BLaER1 treated with 17β-estradiol and CSF1 and Interleukin-3, amounts not matched to agents 10 nM and 100 nM (cell line): ENCODE results near the gene RRBP1.

Experiments
- H3K27ac ChIP-seq, 11 experiments: shearing (Covaris generic); formaldehyde crosslinking; 2 replicates each; pipeline ENCODE4 v1.8.1; 2022
- H3K27me3 ChIP-seq, 11 experiments: shearing (Covaris generic); formaldehyde crosslinking; 2 replicates each; pipeline ENCODE4 v1.8.1; 2022
- H3K36me3 ChIP-seq, 11 experiments: shearing (Covaris generic); formaldehyde crosslinking; 2 replicates each; pipeline ENCODE4 v1.8.1; 2022
- H3K4me1 ChIP-seq, 10 experiments: shearing (Covaris generic); formaldehyde crosslinking; 2 replicates each; pipeline ENCODE4 v1.8.1; 2022
- H3K4me2 ChIP-seq, 11 experiments: shearing (Covaris generic); formaldehyde crosslinking; 2 replicates each; pipeline ENCODE4 v1.8.1; 2022
- H3K4me3 ChIP-seq, 10 experiments: shearing (Covaris generic); formaldehyde crosslinking; 2 replicates each; pipeline ENCODE4 v1.8.1; 2022
- H3K9ac ChIP-seq, 11 experiments: shearing (Covaris generic); formaldehyde crosslinking; 2 replicates each; pipeline ENCODE4 v1.8.1; 2022
- H3K9me3 ChIP-seq, 11 experiments: shearing (Covaris generic); formaldehyde crosslinking; replicated peaks in 1 of 11; 2 replicates each; pipeline ENCODE4 v1.8.1; 2022
- H4K20me1 ChIP-seq, 11 experiments: shearing (Covaris generic); formaldehyde crosslinking; 2 replicates each; pipeline ENCODE4 v1.8.1; 2022
- Cebpa-rat ChIP-seq, 11 experiments: shearing (Covaris generic); IDR thresholded peaks; 2 replicates each; pipeline ENCODE4 v1.8.1; 2022

RRBP1 gene

DNA sequence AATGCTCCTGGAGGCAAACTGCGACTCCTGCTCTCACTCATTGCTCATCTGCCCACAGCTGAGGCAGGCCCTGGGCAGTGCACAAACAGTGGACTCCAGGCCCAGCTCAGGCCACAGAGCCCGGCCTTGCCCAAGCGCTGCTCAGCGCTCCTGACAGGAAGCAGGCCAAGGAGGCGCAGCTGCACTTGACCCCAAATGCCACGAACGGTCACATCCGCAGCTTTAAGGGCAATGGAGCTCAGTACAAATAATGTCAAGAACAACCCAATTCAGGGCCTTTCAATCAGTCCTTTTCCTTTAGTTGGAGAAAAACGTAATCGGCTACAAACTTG lies 33.8 kb downstream of the RRBP1 start:
- no peaks in the 10 kb centered on the region; a peak in 1 of 22 replicates for H3K36me3 ChIP-seq
- peaks cover 99 to 100% (median 100%) of the 10 kb centered on the region in 10 experiments for H3K4me1 ChIP-seq
- H3K9me3 ChIP-seq = no peaks in the 10 kb centered on the region
- peaks cover 0 to 99% (median 46%) of the 10 kb centered on the region in 11 experiments; a peak in 15 of 22 replicates for H4K20me1 ChIP-seq
- H3K27me3 ChIP-seq = no peaks in the 10 kb centered on the region
- H3K4me2 ChIP-seq = peak overlapping the region; percentile 73 to 94 (median 85)
- H3K4me3 ChIP-seq = peak overlapping the region in 6 of 10 experiments; percentile 17 to 42 (median 31); a peak in 6 of 20 replicates
- TF ChIP-seq Cebpa-rat (IDR thresholded peaks at IDR 0.05) = no peak
- peak overlapping the region; percentile 23 to 97 (median 91); a peak in 20 of 22 replicates for H3K27ac ChIP-seq
- peak overlapping the region; percentile 42 to 85 (median 74); a peak in 19 of 22 replicates for H3K9ac ChIP-seq

DNA sequence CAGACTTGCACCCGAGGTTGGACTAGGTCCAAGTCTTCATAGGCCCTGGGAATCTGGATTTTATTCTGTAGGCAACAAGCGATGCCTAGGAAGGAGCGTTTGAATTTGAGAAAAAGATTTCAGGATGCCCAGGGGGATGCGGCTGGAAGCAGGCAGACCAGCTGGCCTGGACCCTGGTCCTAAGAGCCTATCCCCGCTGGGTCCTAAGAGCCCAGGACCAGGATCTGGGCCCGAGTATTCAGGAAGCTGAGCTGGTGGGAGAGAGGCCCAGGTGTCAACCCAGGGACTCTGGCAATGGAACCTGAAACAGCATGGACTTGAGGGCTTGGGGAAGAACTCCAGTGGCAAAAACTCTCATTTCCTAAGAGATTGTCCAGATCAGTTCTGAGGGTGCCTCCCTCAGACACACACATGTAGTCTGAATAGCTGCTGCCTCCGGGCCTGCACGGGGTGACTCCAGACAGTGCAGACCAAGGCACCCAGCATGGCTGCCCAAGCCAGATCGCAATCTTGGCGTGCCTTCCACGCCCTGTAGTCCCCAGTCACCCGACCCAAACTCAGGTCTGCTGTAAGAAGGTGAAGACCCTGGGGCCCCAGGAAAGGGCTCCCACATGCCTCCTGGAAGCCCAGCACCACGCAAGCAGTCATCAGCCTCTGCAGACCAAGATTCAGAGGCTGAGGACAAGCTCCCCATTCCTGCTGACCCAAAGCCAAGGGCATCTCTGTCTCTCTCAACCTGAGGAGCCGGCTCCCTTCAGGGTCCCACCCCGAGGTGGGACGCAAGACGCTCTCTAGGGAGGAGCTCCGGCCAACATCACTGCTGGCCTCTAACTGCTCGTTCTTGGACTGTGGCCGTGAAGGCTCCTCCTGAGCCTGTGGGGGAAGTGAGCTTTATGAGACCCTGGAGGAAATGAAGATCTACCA lies 34.4 kb downstream of the RRBP1 start:
- Histone ChIP-seq H3K27ac (peak overlapping the region; percentile 18 to 97 (median 91); a peak in 20 of 22 replicates), H3K27me3 (no peaks in the 10 kb centered on the region), H3K9ac (peak overlapping the region; percentile 42 to 85 (median 74); a peak in 19 of 22 replicates), H3K9me3 (no peaks in the 10 kb centered on the region), H3K36me3 (peaks cover 0 to 6% (median 3%) of the 10 kb centered on the region in 11 experiments; a peak in 16 of 22 replicates), H3K4me3 (peak overlapping the region in 5 of 10 experiments; percentile 17 to 42 (median 28); a peak in 5 of 20 replicates), H3K4me1 (peaks cover 98 to 100% (median 100%) of the 10 kb centered on the region in 10 experiments), H3K4me2 (peak overlapping the region; percentile 73 to 94 (median 85)), H4K20me1 (peaks cover 0 to 99% (median 47%) of the 10 kb centered on the region in 11 experiments; a peak in 17 of 22 replicates)
- no peak for TF ChIP-seq Cebpa-rat (IDR thresholded peaks at IDR 0.05)

DNA sequence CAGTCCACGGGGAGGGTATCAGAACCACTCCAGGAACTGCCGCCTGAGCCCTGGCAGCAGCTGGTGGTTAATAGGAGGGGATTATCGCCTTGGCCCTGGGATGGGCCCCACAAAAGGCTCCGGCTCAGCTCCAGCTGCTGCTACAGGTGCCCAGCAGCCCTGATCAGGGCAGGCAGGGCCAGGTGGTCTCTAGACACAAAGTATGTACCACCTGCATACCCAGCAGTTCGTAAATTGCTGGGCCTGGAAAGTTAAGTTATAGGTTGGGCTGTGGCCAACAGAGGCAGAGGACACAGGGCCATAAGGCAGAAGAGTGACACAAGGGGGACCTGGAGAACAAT lies 35.1 kb downstream of the RRBP1 start:
- Histone ChIP-seq H3K4me2 (peak overlapping the region; percentile 73 to 94 (median 85)), H3K27ac (peak overlapping the region in 10 of 11 experiments; percentile 9 to 97 (median 92); a peak in 18 of 22 replicates), H3K9ac (peak overlapping the region in 9 of 11 experiments; percentile 1 to 85 (median 76); a peak in 16 of 22 replicates), H3K27me3 (no peaks in the 10 kb centered on the region), H3K36me3 (peaks cover 4 to 13% (median 11%) of the 10 kb centered on the region in 11 experiments; a peak in 19 of 22 replicates), H3K9me3 (no peaks in the 10 kb centered on the region), H3K4me3 (no peak overlapping the region; a peak in 1 of 20 replicates), H4K20me1 (peaks cover 0 to 99% (median 43%) of the 10 kb centered on the region in 11 experiments; a peak in 17 of 22 replicates), H3K4me1 (peaks cover 91 to 100% (median 100%) of the 10 kb centered on the region in 10 experiments)
- TF ChIP-seq Cebpa-rat (IDR thresholded peaks at IDR 0.05) = no peak

DNA sequence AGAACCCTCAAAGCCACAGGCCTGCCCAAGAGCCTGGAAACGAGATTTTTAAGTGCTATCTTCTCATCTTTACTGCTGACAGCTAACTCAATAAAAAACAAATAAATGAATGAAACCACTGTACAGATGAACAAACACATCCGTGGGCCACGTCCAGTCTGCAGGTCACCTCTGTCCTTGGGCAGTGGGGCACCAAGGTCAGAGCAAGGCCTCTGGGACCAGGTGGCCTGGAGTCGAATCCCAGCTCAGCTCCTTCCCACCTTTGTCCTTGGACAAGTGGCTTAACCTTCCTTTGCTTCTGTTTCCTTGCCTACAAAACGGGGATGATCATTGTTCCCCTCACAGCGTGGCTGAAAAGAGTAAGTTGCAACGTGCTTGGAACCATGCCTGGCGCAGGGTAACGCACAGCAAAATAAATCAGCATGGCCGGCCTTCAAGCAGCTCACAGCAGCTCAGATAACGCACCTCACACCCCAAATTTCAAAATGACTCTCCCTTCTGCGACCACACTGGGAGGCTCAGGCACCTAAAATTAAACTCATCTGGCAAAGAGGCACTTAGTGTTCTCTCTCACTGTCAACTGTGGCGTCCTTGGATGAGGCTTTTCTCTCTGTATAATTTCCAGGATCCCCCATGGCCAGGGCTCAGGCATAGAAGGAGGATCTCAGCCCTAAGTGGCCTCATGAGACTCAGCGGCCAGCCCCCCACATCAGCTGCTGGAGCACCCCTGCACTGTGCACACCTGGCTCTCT lies 35.7 kb downstream of the RRBP1 start:
- Histone ChIP-seq H3K9ac (peak overlapping the region in 9 of 11 experiments; percentile 1 to 85 (median 76); a peak in 17 of 22 replicates), H3K4me2 (peak overlapping the region; percentile 73 to 94 (median 85)), H4K20me1 (peaks cover 0 to 99% (median 40%) of the 10 kb centered on the region in 11 experiments; a peak in 17 of 22 replicates), H3K36me3 (peaks cover 9 to 18% (median 16%) of the 10 kb centered on the region in 11 experiments; a peak in 21 of 22 replicates), H3K4me1 (peaks cover 86 to 100% (median 100%) of the 10 kb centered on the region in 10 experiments), H3K27me3 (no peaks in the 10 kb centered on the region), H3K9me3 (no peaks in the 10 kb centered on the region), H3K4me3 (no peak overlapping the region), H3K27ac (peak overlapping the region in 10 of 11 experiments; percentile 9 to 97 (median 92); a peak in 18 of 22 replicates)
- TF ChIP-seq Cebpa-rat (IDR thresholded peaks at IDR 0.05) = no peak

DNA sequence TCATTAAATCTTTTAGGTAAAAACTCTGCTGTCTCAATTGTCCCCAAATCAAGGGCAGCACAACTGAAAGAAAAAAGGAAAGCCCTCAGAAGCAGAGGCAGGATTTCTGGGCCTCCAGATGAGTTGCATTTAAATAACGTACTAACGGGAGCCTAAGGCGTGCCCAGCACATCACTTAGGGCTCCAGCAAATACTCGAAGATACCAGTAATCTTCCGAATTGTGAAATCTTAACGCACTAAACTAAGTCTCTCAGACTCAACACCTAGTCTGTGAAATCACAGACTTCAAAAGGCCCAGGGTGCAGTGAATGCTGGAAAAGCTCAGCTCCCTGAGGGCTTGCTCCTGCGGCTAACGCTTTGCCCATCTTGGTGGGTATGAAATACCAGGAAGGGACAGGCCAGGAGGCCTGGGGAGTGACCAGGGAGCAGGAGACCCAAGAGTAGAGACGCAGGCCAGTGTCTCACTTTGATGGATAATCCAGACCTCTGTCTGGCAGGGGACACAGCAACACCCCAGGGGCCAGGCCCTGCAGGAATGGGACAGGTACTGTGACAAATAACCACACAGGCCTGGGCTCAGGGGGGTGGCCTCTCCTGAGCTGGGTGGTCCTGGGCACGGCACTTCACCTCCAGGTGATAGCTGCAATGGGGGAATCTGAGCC lies 36.4 kb downstream of the RRBP1 start:
- Histone ChIP-seq H3K4me1 (peaks cover 79 to 100% (median 100%) of the 10 kb centered on the region in 10 experiments), H4K20me1 (peaks cover 0 to 99% (median 40%) of the 10 kb centered on the region in 11 experiments; a peak in 17 of 22 replicates), H3K27me3 (no peaks in the 10 kb centered on the region), H3K9ac (peak overlapping the region in 10 of 11 experiments; percentile 1 to 85 (median 75); a peak in 16 of 22 replicates), H3K36me3 (peaks cover 16 to 26% (median 23%) of the 10 kb centered on the region in 11 experiments; a peak in 21 of 22 replicates), H3K27ac (peak overlapping the region in 8 of 11 experiments; percentile 83 to 97 (median 93); a peak in 17 of 22 replicates), H3K4me3 (no peak overlapping the region), H3K4me2 (peak overlapping the region; percentile 73 to 94 (median 85)), H3K9me3 (no peaks in the 10 kb centered on the region)
- TF ChIP-seq Cebpa-rat (IDR thresholded peaks at IDR 0.05) = no peak

DNA sequence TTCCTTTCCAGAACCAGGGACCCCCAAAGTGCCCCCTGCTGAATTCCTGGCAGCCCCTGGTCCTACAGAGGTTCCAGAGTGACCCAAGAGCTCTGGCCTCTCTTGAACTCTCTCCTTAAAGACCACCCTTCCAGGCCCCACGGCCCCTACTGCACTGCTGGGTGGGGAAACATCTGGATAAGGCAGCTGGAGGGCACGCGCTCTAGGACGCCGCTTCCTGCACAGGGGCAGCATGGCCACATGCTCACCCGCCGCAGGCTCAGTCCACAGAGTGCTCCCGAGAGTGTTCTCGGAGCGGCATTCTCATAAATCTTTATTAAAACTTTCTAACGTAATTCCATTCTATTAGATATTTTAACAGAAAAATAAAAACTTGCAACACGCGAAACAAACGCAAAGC lies 37.0 kb downstream of the RRBP1 start:
- Histone ChIP-seq H3K4me1 (peaks cover 72 to 100% (median 100%) of the 10 kb centered on the region in 10 experiments), H3K9ac (peak overlapping the region in 8 of 11 experiments; percentile 70 to 85 (median 78); a peak in 13 of 22 replicates), H3K27me3 (no peaks in the 10 kb centered on the region), H3K27ac (peak overlapping the region in 8 of 11 experiments; percentile 37 to 97 (median 93); a peak in 15 of 22 replicates), H3K9me3 (no peaks in the 10 kb centered on the region), H4K20me1 (peaks cover 0 to 99% (median 40%) of the 10 kb centered on the region in 11 experiments; a peak in 17 of 22 replicates), H3K4me2 (peak overlapping the region; percentile 73 to 94 (median 85)), H3K36me3 (peaks cover 23 to 32% (median 30%) of the 10 kb centered on the region in 11 experiments; a peak in 21 of 22 replicates), H3K4me3 (no peak overlapping the region)
- TF ChIP-seq Cebpa-rat (IDR thresholded peaks at IDR 0.05) = no peak

DNA sequence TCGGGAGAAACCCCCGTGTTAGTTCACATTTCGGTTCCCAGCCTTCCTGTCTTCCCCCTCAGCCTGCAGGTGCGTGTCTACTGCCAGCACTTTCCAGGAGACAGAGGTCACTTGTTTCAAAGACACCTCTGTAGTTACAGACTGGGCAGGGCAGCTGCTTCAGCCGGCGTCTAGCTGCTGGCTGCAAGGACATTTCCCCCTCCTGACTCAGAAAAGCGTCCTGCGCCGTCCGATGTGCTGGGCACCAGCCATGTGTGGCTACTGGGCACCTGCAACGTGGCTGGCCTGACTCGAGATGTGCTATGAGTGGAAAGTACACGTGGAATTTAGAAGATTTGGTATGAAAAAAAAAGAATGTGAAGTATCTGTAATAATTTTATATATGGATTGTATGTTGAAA lies 37.6 kb downstream of the RRBP1 start:
- Histone ChIP-seq H3K36me3 (peaks cover 26 to 37% (median 35%) of the 10 kb centered on the region in 11 experiments; a peak in 21 of 22 replicates), H3K4me3 (peak overlapping the region in 2 of 10 experiments; percentile 5 to 24; a peak in 1 of 20 replicates), H3K4me2 (peak overlapping the region; percentile 73 to 94 (median 85); a peak in 21 of 22 replicates), H3K4me1 (peaks cover 66 to 100% (median 99%) of the 10 kb centered on the region in 10 experiments), H3K27ac (peak overlapping the region in 8 of 11 experiments; percentile 37 to 97 (median 93); a peak in 15 of 22 replicates), H3K27me3 (no peaks in the 10 kb centered on the region), H3K9ac (peak overlapping the region in 7 of 11 experiments; percentile 34 to 85 (median 80); a peak in 13 of 22 replicates), H4K20me1 (peaks cover 0 to 99% (median 40%) of the 10 kb centered on the region in 11 experiments; a peak in 17 of 22 replicates), H3K9me3 (no peaks in the 10 kb centered on the region)
- TF ChIP-seq Cebpa-rat (IDR thresholded peaks at IDR 0.05) = no peak
